ENCODE results near the gene KLHDC7B.

KLHDC7B gene

GRCh38 chr22:50505776-50506610, 39.7 kb upstream of the KLHDC7B start:
- DNase-seq (ENCODE audit: low read depth), result no peak
- no peak overlapping the region for H3K4me3 ChIP-seq (ENCODE audit: low read depth, low read length)
- no peak for TF ChIP-seq POLR2A (IDR thresholded peaks at IDR 0.05; ENCODE audit: extremely low read depth, insufficient read length)
- TF ChIP-seq MAX (IDR thresholded peaks at IDR 0.05; ENCODE audit: low read depth, low read length), result no peak
- no peak for TF ChIP-seq CTCF (IDR thresholded peaks at IDR 0.05; ENCODE audit: low read depth, low read length)
- no peak for TF ChIP-seq MYC (IDR thresholded peaks at IDR 0.05; ENCODE audit: low read depth, low read length)

- H3K4me3 ChIP-seq (ENCODE audit: low read depth, low read length), result peak overlapping the region; percentile 90
- TF ChIP-seq MAX (IDR thresholded peaks at IDR 0.05; ENCODE audit: low read depth, low read length) (no peak), MYC (IDR thresholded peaks at IDR 0.05; ENCODE audit: low read depth, low read length) (no peak), CTCF (IDR thresholded peaks at IDR 0.05; ENCODE audit: low read depth, low read length) (no peak), POLR2A (IDR thresholded peaks at IDR 0.05; ENCODE audit: extremely low read depth, insufficient read length) (no peak)
- peak; percentile 33 for DNase-seq (ENCODE audit: low read depth)
Measured at GRCh38 chr22:50506611-50507420, 38.9 kb upstream of the KLHDC7B start.

GRCh38 chr22:50507421-50507990, 38.2 kb upstream of the KLHDC7B start, which contains the start of gene LMF2:
TSS of gene LMF2 (minus strand) at chr22:50507702. CDS start at chr22:50507675, 27 bp downstream.
- peak; percentile 83 for DNase-seq (ENCODE audit: low read depth)
- TF ChIP-seq CTCF (IDR thresholded peaks at IDR 0.05; ENCODE audit: low read depth, low read length), result no peak
- TF ChIP-seq POLR2A (IDR thresholded peaks at IDR 0.05; ENCODE audit: extremely low read depth, insufficient read length), result peak; percentile 33
- no peak for TF ChIP-seq MAX (IDR thresholded peaks at IDR 0.05; ENCODE audit: low read depth, low read length)
- TF ChIP-seq MYC (IDR thresholded peaks at IDR 0.05; ENCODE audit: low read depth, low read length), result no peak
- peak within 1 kb of the TSS; percentile 90 for H3K4me3 ChIP-seq (ENCODE audit: low read depth, low read length)

DNA sequence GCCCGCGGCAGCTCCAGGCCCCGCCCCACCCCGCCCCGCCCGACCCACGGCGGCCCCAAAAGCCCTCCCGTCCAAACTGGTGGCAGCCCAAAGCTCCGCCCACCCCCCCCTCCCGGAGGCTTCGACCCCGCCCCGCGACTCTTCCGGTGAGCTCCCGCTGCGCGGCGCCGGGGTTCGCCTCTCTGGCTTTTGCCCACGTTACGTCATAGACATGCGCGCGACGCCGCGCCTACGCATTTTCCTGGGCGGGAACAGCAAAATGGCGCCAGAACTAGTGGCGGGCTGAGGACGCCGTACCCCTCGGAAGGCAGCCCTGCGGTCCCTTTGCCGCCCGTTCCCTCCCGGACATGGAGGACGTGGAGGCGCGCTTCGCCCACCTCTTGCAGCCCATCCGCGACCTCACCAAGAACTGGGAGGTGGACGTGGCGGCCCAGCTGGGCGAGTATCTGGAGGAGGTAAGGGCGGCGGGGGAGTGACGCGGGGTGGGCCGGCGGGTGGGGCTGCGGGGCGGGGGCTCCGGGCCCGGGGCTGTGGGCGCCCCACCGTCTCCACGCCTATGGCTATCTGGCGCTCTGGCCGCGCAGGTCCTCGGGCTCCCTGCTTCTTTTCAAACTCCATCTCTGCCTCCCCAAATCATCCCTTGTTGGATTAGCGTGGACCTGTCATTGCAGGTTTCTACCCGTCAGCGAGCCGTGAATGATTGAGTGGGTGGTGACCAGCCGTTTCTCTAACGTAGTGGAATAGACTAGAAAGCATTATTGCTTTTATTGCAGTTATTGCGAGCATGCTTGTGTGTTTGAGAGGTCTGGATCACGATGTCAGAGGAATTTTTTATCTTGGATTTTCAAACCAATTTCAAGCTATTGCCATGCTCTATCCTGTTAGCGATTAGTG, 37.5 kb upstream of the KLHDC7B start, which contains the start of gene NCAPH2:
NCAPH2 (plus strand) TSS at position 234 of the 894 bp plus-strand sequence; CDS start at position 348, 114 bp downstream.
- DNase-seq (ENCODE audit: low read depth), result peak; percentile 95
- peak within 1 kb of the TSS; percentile 90 for H3K4me3 ChIP-seq (ENCODE audit: low read depth, low read length)
- TF ChIP-seq POLR2A (IDR thresholded peaks at IDR 0.05; ENCODE audit: extremely low read depth, insufficient read length) (peak; percentile 70), MYC (IDR thresholded peaks at IDR 0.05; ENCODE audit: low read depth, low read length) (no peak), MAX (IDR thresholded peaks at IDR 0.05; ENCODE audit: low read depth, low read length) (peak; percentile 47; the same call in 1 of the 2 replicates), CTCF (IDR thresholded peaks at IDR 0.05; ENCODE audit: low read depth, low read length) (no peak)

All from NB4 (cell line).